ENCODE measurements around the gene ARRDC5.

DNA sequence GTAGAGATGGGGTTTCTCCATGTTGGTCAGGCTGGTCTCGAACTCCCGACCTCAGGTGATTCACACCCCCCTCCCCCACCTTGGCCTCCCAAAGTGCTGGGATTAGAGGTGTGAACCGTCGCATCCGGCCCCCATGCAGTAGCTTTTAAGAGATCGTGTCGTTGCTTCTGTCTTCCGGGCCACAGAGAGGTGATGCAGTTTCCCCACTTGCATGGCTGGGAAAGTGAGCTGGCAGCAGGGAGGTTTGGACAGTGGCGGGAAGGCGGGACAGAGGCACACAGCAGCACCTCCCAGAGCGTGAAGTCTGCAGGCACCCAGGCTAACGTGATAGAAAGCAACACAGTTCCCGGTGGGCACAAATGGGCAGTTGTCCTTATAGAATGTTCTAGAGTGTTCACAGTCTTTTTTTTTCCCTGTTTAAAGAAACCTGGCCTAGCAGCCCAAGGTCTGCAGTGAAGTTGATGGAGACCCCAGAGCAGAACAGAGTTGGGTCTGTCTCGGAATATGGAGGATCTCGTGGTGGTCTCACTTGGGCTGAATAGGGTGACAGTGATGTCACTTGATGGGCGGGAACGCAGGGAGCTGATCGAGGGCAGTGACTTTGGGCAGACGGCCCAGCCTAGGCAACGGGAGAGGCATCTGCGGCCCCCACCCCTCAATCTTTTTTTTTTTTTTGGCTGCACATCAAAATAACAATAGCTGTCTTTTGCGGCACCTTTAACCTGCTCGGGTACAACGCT is 11.5 kb upstream of the ARRDC5 start:
- TF ChIP-seq CTCF (IDR thresholded peaks at IDR 0.05; ENCODE audit: insufficient read depth, low read depth, low read length) (no peak), EZH2 (IDR thresholded peaks at IDR 0.05; ENCODE audit: insufficient read depth, low read length) (no peak)

Data from astrocyte (in vitro differentiated cells and primary cell).